Thymus (tissue), 11 donors: Measurements from ENCODE around the gene TPI1. TPM values are rescaled to one million over a fixed set of nuclear protein-coding genes. Genes with fewer than 3 reads are reported as not detected.

Experiments
- DNase-seq, 9 donors: peaks; one replicate each; pipeline ENCODE4 v3.0.0-alpha.2; 2013; ENCODE audit warnings: low spot score in 9 of 9, low read depth in 6 of 9, missing footprints in 1 of 9
- H3K27ac ChIP-seq, 2 donors: one replicate each; pipeline ENCODE4 v1.5.1; 2013; ENCODE audit warnings: control low read depth in 1 of 2, low read depth in 1 of 2, low read length in 1 of 2, mild to moderate bottlenecking in 1 of 2, moderate library complexity in 1 of 2
- H3K27me3 ChIP-seq, 2 donors: one replicate each; pipeline ENCODE4 v1.5.1; 2013; ENCODE audit warnings: low read length in 1 of 2; ENCODE audit not compliant: control insufficient read depth in 2 of 2, insufficient read depth in 1 of 2
- H3K36me3 ChIP-seq, 2 donors: one replicate each; pipeline ENCODE4 v1.5.1; 2013; ENCODE audit warnings: low read length in 1 of 2, mild to moderate bottlenecking in 1 of 2, moderate library complexity in 1 of 2; ENCODE audit not compliant: control insufficient read depth in 2 of 2, insufficient read depth in 2 of 2
- H3K4me1 ChIP-seq, 2 donors: one replicate each; pipeline ENCODE4 v1.5.1; 2013; ENCODE audit warnings: low read length in 2 of 2; ENCODE audit not compliant: control insufficient read depth in 2 of 2, insufficient read depth in 2 of 2
- H3K4me3 ChIP-seq, 2 donors: one replicate each; pipeline ENCODE4 v1.5.1; 2013; ENCODE audit warnings: low read length in 2 of 2, control low read depth in 1 of 2, mild to moderate bottlenecking in 1 of 2
- H3K9me3 ChIP-seq, 2 donors: one replicate each; pipeline ENCODE4 v1.5.1; 2013; ENCODE audit warnings: low read length in 1 of 2, mild to moderate bottlenecking in 1 of 2; ENCODE audit not compliant: control insufficient read depth in 2 of 2, insufficient read depth in 1 of 2
- WGBS: extraction: QIAGEN DNeasy Blood & Tissue Kit; methylation state at CpG from one replicate; pipeline ENCODE4 v1.1.7; 2013; 5-methylcytosine and 5-hydroxymethylcytosine counted together
- polyA plus RNA-seq: library from polyadenylated mRNA; stranded (reverse); fragments of 200-250 nt; gene quantifications from one replicate; pipeline ENCODE4 v1.2.3, GENCODE V29; 2013
- total RNA-seq: library from RNA; stranded (reverse); fragments of 120-200 nt; gene quantifications from one replicate; pipeline ENCODE4 v1.2.4, GENCODE V29; 2013
- donor health status: healthy.

The TPI1 gene
- total and polyA plus RNA-seq, 2 donors, result 282 to 628 TPM

- Histone ChIP-seq H3K4me3 (no peak overlapping the region), H3K36me3 (no peaks in the 10 kb centered on the region), H3K27ac (no peak overlapping the region), H3K9me3 (peaks cover 0 to 5% of the 10 kb centered on the region in 2 donors), H3K4me1 (peaks cover 7 to 27% of the 10 kb centered on the region in 2 donors), H3K27me3 (peaks cover 36 to 58% of the 10 kb centered on the region in 2 donors)
- WGBS, result 97% methylated on average over 4 of the region's 4 CpGs
- no peak for DNase-seq
These were observed 35.2 kb upstream of the TPI1 start for GRCh38 chr12:6832125-6832524.

DNA sequence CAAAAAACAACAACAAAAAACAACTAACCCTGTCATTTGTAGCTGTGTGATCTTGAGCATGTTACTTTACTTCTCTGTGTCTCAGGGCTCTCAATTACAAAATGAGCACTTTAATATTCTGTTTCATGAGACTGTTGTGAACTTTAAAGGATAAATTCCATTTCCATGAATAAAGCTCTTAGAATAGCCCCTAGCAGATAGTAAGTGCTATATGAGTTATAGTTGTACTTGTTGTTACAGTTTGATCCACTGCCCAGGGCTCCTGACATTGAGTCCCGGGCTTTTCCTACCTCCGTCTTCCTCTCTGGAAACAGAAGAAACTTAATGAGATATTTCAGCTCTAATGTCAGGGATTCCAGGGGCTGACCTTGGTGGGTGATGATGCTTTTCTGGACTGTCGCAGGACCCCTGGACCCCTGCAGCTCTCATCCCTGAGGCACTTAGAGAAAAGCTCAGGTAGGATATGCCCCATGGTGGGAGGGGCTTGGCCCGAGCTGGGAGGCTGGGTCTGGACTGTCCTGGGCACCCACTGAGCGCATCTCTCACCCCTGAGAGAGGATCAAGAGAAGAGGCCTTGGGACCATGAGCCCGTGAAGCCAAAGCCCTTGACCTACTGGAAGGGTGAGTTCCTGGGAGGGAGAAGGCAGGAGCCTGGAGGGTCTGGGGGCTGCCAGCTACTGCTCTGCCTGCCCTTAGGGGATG lies 34.0 kb upstream of the TPI1 start:
- Histone ChIP-seq H3K4me1 (peaks cover 7 to 17% of the 10 kb centered on the region in 2 donors), H3K4me3 (no peak overlapping the region), H3K27me3 (peaks cover 26 to 52% of the 10 kb centered on the region in 2 donors), H3K9me3 (no peaks in the 10 kb centered on the region), H3K27ac (no peak overlapping the region), H3K36me3 (no peaks in the 10 kb centered on the region)
- DNase-seq, result no peak
- WGBS, result 96% methylated on average over 6 of the region's 6 CpGs

GRCh38 chr12:6834254-6834653 lies 33.1 kb upstream of the TPI1 start:
- Histone ChIP-seq H3K9me3 (no peaks in the 10 kb centered on the region), H3K4me1 (peaks cover under 1 to 11% of the 10 kb centered on the region in 2 donors), H3K4me3 (no peak overlapping the region), H3K27ac (no peak overlapping the region), H3K27me3 (peaks cover 17 to 45% of the 10 kb centered on the region in 2 donors), H3K36me3 (no peaks in the 10 kb centered on the region)
- WGBS, result 95% methylated on average over 1 of the region's 1 CpG
- DNase-seq, result no peak

- Histone ChIP-seq H3K27ac (no peak overlapping the region), H3K36me3 (no peaks in the 10 kb centered on the region), H3K27me3 (peaks cover 11 to 40% of the 10 kb centered on the region in 2 donors), H3K4me1 (peaks cover 0 to 6% of the 10 kb centered on the region in 2 donors), H3K4me3 (no peak overlapping the region), H3K9me3 (no peaks in the 10 kb centered on the region)
- no peak for DNase-seq
- WGBS, result 92% methylated on average over 5 of the region's 5 CpGs
These were observed 32.5 kb upstream of the TPI1 start for GRCh38 chr12:6834873-6835272.

DNA sequence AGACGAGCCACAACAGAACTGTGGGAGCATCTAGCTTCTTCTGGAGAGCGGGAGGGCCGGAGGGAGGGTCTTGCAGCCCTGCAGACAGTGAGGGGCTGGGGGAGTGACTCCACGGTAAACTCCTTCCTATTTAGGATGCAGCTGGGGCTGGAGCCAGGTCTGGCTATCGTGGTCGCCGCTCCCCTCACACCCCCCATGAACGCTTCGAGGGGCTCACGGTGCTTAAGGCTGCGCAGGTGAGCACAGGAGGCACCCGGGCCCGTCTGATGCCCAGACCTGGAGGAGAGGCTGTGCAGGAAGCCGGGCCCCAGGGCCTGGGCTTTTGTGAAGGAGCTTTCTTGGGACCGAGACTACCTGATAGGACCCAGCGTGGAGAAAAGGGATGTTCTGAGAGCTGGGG lies 30.5 kb upstream of the TPI1 start:
- no peaks in the 10 kb centered on the region for H3K36me3 ChIP-seq
- DNase-seq, result no peak
- no peak overlapping the region for H3K4me3 ChIP-seq
- peaks cover 0 to 24% of the 10 kb centered on the region in 2 donors for H3K27me3 ChIP-seq
- no peaks in the 10 kb centered on the region for H3K9me3 ChIP-seq
- whole genome bisulfite sequencing, result 95% methylated on average over 16 of the region's 16 CpGs
- no peak overlapping the region for H3K27ac ChIP-seq
- peaks cover 0 to 4% of the 10 kb centered on the region in 2 donors for H3K4me1 ChIP-seq

GRCh38 chr12:6837370-6838060 lies 29.8 kb upstream of the TPI1 start:
- Histone ChIP-seq H3K4me3 (no peak overlapping the region), H3K27ac (no peak overlapping the region), H3K36me3 (no peaks in the 10 kb centered on the region), H3K4me1 (peaks cover 0 to 4% of the 10 kb centered on the region in 2 donors), H3K9me3 (no peaks in the 10 kb centered on the region), H3K27me3 (peaks cover 0 to 20% of the 10 kb centered on the region in 2 donors)
- 97% methylated on average over 26 of the region's 26 CpGs for WGBS
- no peak for DNase-seq

DNA sequence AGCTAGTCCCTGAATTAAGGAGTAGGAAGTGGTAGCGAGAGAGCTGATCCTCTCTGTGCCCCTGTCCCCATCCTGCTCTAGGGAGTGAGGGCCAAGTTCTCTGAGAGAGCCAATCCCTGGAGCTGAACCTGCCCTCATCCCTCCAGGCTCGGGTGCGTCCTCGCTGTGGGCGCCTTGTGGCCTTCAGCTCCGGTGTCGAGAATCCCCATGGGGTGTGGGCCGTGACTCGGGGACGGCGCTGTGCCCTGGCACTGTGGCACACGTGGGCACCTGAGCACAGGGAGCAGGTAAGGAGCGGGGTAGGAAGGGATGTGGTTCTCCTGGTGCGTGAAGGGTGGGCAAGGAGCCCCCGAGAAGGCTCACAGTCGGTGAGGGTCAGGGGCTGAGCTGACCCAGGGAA lies 28.5 kb upstream of the TPI1 start:
- WGBS, result 98% methylated on average over 16 of the region's 16 CpGs
- no peak for DNase-seq
- no peak overlapping the region for H3K27ac ChIP-seq
- peaks cover 0 to 4% of the 10 kb centered on the region in 2 donors for H3K4me1 ChIP-seq
- H3K4me3 ChIP-seq, result no peak overlapping the region
- peaks cover 0 to 15% of the 10 kb centered on the region in 2 donors for H3K27me3 ChIP-seq
- no peaks in the 10 kb centered on the region for H3K9me3 ChIP-seq
- no peaks in the 10 kb centered on the region for H3K36me3 ChIP-seq

- Histone ChIP-seq H3K4me3 (no peak overlapping the region), H3K9me3 (no peaks in the 10 kb centered on the region), H3K27ac (no peak overlapping the region), H3K27me3 (peaks cover 0 to 13% of the 10 kb centered on the region in 2 donors), H3K36me3 (no peaks in the 10 kb centered on the region), H3K4me1 (peaks cover 0 to 4% of the 10 kb centered on the region in 2 donors)
- 94% methylated on average over 10 of the region's 10 CpGs for WGBS
- no peak for DNase-seq
These were observed 27.7 kb upstream of the TPI1 start for GRCh38 chr12:6839482-6840201.

DNA sequence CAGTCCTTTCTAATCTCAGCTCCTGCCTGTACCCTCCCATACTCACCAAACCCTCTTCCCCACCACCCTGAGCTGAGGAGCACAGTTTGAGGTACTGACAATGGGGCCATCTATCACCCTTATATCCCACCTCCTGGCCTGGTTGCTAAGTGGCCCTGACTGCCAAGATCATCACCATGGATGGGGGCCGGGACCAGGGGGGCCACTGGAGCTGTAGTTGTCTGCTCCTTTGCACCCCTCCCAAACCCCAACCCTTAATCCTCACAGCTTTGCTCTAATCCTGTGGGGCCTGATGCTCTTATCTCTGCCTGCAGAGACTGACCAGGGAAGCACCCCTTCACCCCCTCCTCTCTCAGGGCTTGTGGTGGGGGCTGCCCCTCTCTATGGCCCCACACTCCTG lies 27.0 kb upstream of the TPI1 start:
- Histone ChIP-seq H3K36me3 (peaks cover 4% of the 10 kb centered on the region in 2 donors), H3K27me3 (peaks cover 0 to 13% of the 10 kb centered on the region in 2 donors), H3K4me3 (no peak overlapping the region), H3K27ac (no peak overlapping the region), H3K9me3 (no peaks in the 10 kb centered on the region), H3K4me1 (peaks cover 0 to 4% of the 10 kb centered on the region in 2 donors)
- WGBS, result 96% methylated on average over 1 of the region's 1 CpG
- no peak for DNase-seq
